Neural cell (in vitro differentiated cells): ENCODE measurements around the gene GSTM2. TPM values are rescaled to one million over a fixed set of nuclear protein-coding genes. Genes with fewer than 3 reads are reported as not detected.

Experiments
- H2AFZ ChIP-seq: fragments of 200-600, 300-800 bp; sonication (generic), shearing (Covaris generic); 2 replicates; pipeline ENCODE4 v1.6.0; 2014; ENCODE audit warnings: low read depth, mild to moderate bottlenecking, antibody characterized with exemption, low read length, moderate library complexity
- H3F3A ChIP-seq: fragments of 200-600 bp; shearing (Covaris generic); 2 replicates; pipeline ENCODE4 v1.6.1; 2016; ENCODE audit warnings: mild to moderate bottlenecking, moderate library complexity, mixed read lengths, antibody characterized with exemption, low read length; ENCODE audit not compliant: insufficient read depth, poor library complexity, severe bottlenecking
- H3K27ac ChIP-seq: fragments of 200-600, 300-800 bp; sonication (generic), shearing (Covaris generic); 2 replicates; pipeline ENCODE4 v1.5.1; 2014; ENCODE audit warnings: mild to moderate bottlenecking, low read length, moderate library complexity
- H3K27me3 ChIP-seq: fragments of 300-800, 200-600 bp; sonication (generic), shearing (Covaris generic); 2 replicates; pipeline ENCODE4 v1.6.0; 2014; ENCODE audit warnings: mild to moderate bottlenecking, low read depth, low read length, moderate library complexity; ENCODE audit not compliant: insufficient read depth
- H3K36me3 ChIP-seq: fragments of 300-800, 200-600 bp; sonication (generic), shearing (Covaris generic); 2 replicates; pipeline ENCODE4 v1.5.1; 2014; ENCODE audit warnings: mild to moderate bottlenecking, antibody characterized with exemption, low read length, moderate library complexity; ENCODE audit not compliant: insufficient read depth
- H3K4me2 ChIP-seq: fragments of 300-800, 200-600 bp; sonication (generic), shearing (Covaris generic); 2 replicates; pipeline ENCODE4 v1.6.0; 2014; ENCODE audit warnings: mild to moderate bottlenecking, low read length
- H3K4me3 ChIP-seq: fragments of 300-800, 200-600 bp; sonication (generic), shearing (Covaris generic); 2 replicates; pipeline ENCODE4 v1.5.1; 2014; ENCODE audit warnings: mild to moderate bottlenecking, low read length, moderate library complexity
- H3K79me2 ChIP-seq: fragments of 200-600 bp; shearing (Covaris generic); replicated peaks from 2 replicates; pipeline ENCODE4 v1.6.0; 2014; ENCODE audit warnings: mild to moderate bottlenecking, low read length, moderate library complexity; ENCODE audit not compliant: insufficient read depth
- H3K9ac ChIP-seq: fragments of 300-800, 200-600 bp; sonication (generic), shearing (Covaris generic); 2 replicates; pipeline ENCODE4 v1.6.1; 2016; ENCODE audit warnings: mild to moderate bottlenecking, low read length, mixed read lengths
- H3K9me2 ChIP-seq: fragments of 200-600 bp; shearing (Covaris generic); 2 replicates; pipeline ENCODE4 v1.6.1; 2016; ENCODE audit warnings: mild to moderate bottlenecking, low read length, mixed read lengths; ENCODE audit not compliant: insufficient read depth
- H3K9me3 ChIP-seq: fragments of 200-600, 300-800 bp; sonication (generic), shearing (Covaris generic); 2 replicates; pipeline ENCODE4 v1.6.1; 2016; ENCODE audit warnings: mild to moderate bottlenecking, mixed run types, low read length, moderate library complexity, mixed read lengths
- H4K20me1 ChIP-seq: fragments of 200-600 bp; shearing (Covaris generic); 2 replicates; pipeline ENCODE4 v1.6.1; 2016; ENCODE audit warnings: mild to moderate bottlenecking, mixed run types; ENCODE audit not compliant: insufficient read depth
- CTCF ChIP-seq: fragments of 450-650 bp; IDR thresholded peaks from 2 replicates; pipeline ENCODE4 v1.5.1; 2014; ENCODE audit warnings: antibody characterized with exemption, mild to moderate bottlenecking, moderate library complexity; ENCODE audit not compliant: poor library complexity, severe bottlenecking
- EP300 ChIP-seq: fragments of 450-650 bp; conservative IDR thresholded peaks from 2 replicates; pipeline ENCODE4 v1.6.1; 2014; ENCODE audit warnings: antibody characterized with exemption, mild to moderate bottlenecking, moderate library complexity; ENCODE audit not compliant: poor library complexity, severe bottlenecking
- EZH2 ChIP-seq: fragments of 200-600, 300-800 bp; shearing (Covaris generic), sonication (generic); IDR thresholded peaks from 2 replicates; pipeline ENCODE4 v1.6.1; 2014; ENCODE audit warnings: antibody characterized with exemption, low read length, borderline replicate concordance, mild to moderate bottlenecking; ENCODE audit not compliant: insufficient read depth, poor library complexity, severe bottlenecking
- MXI1 ChIP-seq: fragments of 450-650 bp; conservative IDR thresholded peaks from 2 replicates; pipeline ENCODE4 v1.6.1; 2014; ENCODE audit warnings: antibody characterized with exemption, mild to moderate bottlenecking; ENCODE audit not compliant: poor library complexity, severe bottlenecking
- POLR2AphosphoS5 ChIP-seq: IDR thresholded peaks from 2 replicates; pipeline ENCODE4 v1.6.1; 2012
- RAD21 ChIP-seq: fragments of 450-650 bp; conservative IDR thresholded peaks from 2 replicates; pipeline ENCODE4 v1.6.1; 2014; ENCODE audit warnings: antibody characterized with exemption, mild to moderate bottlenecking, moderate library complexity
- REST ChIP-seq: IDR thresholded peaks from 2 replicates; pipeline ENCODE4 v1.6.1; 2012; ENCODE audit warnings: borderline replicate concordance
- SMC3 ChIP-seq: fragments of 450-650 bp; conservative IDR thresholded peaks from 2 replicates; pipeline ENCODE4 v1.6.1; 2014; ENCODE audit warnings: antibody characterized with exemption, mild to moderate bottlenecking, moderate library complexity; ENCODE audit not compliant: poor library complexity
- TAF1 ChIP-seq: IDR thresholded peaks from 2 replicates; pipeline ENCODE4 v1.6.1; 2012; ENCODE audit warnings: low read depth
- polyA plus RNA-seq: library from polyadenylated mRNA; depleted of rRNA; stranded (reverse); fragments of >200 nt; gene quantifications from 2 replicates; pipeline ENCODE4 v1.2.3, GENCODE V29; 2014

Gene GSTM2
- polyA plus RNA-seq, 1 donor from 2014 or later = 6.8 TPM

- H3K27me3 ChIP-seq = no peaks in the 10 kb centered on the region
Observed at GRCh38 chr1:109652402-109652801, 15.5 kb upstream of the GSTM2 start.

GRCh38 chr1:109653306-109653705 is 14.6 kb upstream of the GSTM2 start:
- Histone ChIP-seq H3K4me3 (no peak overlapping the region), H3K9me3 (no peaks in the 10 kb centered on the region), H4K20me1 (no peaks in the 10 kb centered on the region), H3K9me2 (no peaks in the 10 kb centered on the region), H3K79me2 (no peaks in the 10 kb centered on the region), H3K27me3 (no peaks in the 10 kb centered on the region), H3K36me3 (no peaks in the 10 kb centered on the region), H3K9ac (no peak overlapping the region), H3K27ac (no peak overlapping the region), H3K4me2 (no peak overlapping the region), H3F3A (no peaks in the 10 kb centered on the region), H2AFZ (no peak overlapping the region)
- TF ChIP-seq RAD21 = no peak
- TF ChIP-seq REST = no peak
- TF ChIP-seq SMC3 = no peak
- no peak for TF ChIP-seq POLR2AphosphoS5

More at GRCh38 chr1:109652402-109652801, 15.5 kb upstream of the GSTM2 start:
- no peaks in the 10 kb centered on the region for H3K9me2 ChIP-seq
- no peaks in the 10 kb centered on the region for H4K20me1 ChIP-seq
- no peak overlapping the region for H3K4me3 ChIP-seq
- no peak overlapping the region for H2AFZ ChIP-seq
- no peak overlapping the region for H3K4me2 ChIP-seq
- no peaks in the 10 kb centered on the region for H3K36me3 ChIP-seq
- no peak overlapping the region for H3K9ac ChIP-seq
- TF ChIP-seq REST (no peak), MXI1 (no peak), RAD21 (no peak), TAF1 (no peak), EZH2 (no peak), EP300 (no peak), SMC3 (no peak), POLR2AphosphoS5 (no peak), CTCF (no peak)
- no peak overlapping the region for H3K27ac ChIP-seq
- no peaks in the 10 kb centered on the region for H3K79me2 ChIP-seq
- H3F3A ChIP-seq = no peaks in the 10 kb centered on the region
- no peaks in the 10 kb centered on the region for H3K9me3 ChIP-seq
